Left ventricle myocardium superior (tissue), 1 donor: ENCODE measurements around the gene MYEOV. TPM values are rescaled to one million over a fixed set of nuclear protein-coding genes. Genes with fewer than 3 reads are reported as not detected.
A peak's percentile ranks its signal among the peaks of the same experiment; 100 is the strongest.

Experiments used
- ATAC-seq: fragments of 200-7000 bp; cut with Tn5 transposase; one replicate; pipeline ENCODE4 v1.9.1; 2020; ENCODE audit warnings: mild to moderate bottlenecking, moderate library complexity
- DNase-seq: peaks from one replicate; pipeline ENCODE4 v3.0.0-alpha.2; 2020
- intact Hi-C: fragments of 100-400 bp; cut with micrococcal nuclease; formaldehyde crosslinking; loops from one replicate; pipeline ENCODE4 v1.11.0; 2022
- total RNA-seq: library from RNA; stranded (reverse); fragmentation: NEBNext Ultra II Directional; extraction: Animal tissue kit (Norgen Biotek cat#: 25700); gene quantifications from one replicate; pipeline ENCODE4 v1.2.1, GENCODE V29; 2021
- donor health status: DM: no; HTN: yes; CAD: no; lungs with severe emphysema.

MYEOV gene
- total RNA-seq, 1 donor from 2014 or later, result not detected

DNA sequence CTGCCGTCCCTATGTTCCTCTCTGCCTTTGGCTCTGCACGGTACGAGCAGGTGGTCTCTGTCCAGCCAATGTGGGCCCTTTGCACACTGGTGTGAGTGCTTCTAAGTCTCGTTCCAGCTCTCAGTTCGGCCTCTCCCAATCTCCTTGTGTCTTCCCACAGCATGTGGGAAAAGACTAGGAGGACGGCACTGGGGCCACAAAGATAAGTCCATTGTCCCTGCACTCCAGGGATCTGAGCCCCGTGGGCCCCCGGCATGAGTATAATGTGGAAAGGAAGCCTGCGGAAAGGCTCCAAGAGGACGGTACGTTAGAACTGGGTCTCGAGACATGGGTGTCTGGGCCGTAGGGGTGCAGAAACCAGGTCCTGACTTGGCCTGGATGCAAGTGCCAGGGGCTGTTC lies 16.4 kb downstream of the MYEOV start:
- DNase-seq (no peak), ATAC-seq (no peak)
- intact Hi-C loops, result no loop called here

DNA sequence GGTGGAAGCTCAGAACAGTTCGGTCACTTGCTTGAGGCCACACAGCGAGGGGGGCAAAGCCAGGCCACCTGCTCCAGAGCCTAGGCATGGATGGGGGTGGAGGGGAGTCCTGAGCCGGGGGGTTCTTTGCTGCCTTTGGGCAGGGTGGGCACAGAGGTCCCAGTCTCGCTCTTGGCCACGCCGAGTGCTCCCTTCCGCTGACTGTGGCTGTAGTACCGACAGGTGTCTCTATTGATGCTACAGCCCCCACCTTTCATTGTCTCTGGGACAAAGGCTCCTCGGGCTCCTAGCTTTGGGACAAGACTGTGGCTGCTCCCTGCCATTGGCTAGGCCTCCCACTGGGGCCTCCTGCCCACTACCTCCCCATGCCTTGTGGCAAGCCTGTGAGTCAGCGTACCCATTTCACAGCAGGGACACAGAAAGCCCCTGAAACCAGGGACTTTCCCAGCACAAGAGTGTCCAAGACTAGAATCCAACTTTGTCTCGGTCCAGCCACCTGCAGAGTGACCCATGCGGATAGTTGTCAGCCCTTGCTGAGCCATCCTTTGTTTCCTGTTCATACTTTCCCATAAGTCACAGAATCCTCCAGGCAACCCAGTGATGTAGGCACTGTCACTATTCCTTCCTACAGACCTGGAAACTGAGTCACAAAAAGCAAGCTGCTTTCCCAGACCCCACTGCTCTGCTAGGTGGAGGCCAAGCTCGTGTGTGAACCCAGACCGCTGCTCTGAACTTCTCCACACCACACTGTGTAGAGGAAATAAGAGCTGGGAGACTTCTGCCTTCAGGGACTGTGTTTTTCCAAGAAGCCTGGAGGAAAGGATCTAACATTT lies 17.2 kb downstream of the MYEOV start:
- intact Hi-C loops, result no loop called here
- ATAC-seq (no peak), DNase-seq (no peak)

DNA sequence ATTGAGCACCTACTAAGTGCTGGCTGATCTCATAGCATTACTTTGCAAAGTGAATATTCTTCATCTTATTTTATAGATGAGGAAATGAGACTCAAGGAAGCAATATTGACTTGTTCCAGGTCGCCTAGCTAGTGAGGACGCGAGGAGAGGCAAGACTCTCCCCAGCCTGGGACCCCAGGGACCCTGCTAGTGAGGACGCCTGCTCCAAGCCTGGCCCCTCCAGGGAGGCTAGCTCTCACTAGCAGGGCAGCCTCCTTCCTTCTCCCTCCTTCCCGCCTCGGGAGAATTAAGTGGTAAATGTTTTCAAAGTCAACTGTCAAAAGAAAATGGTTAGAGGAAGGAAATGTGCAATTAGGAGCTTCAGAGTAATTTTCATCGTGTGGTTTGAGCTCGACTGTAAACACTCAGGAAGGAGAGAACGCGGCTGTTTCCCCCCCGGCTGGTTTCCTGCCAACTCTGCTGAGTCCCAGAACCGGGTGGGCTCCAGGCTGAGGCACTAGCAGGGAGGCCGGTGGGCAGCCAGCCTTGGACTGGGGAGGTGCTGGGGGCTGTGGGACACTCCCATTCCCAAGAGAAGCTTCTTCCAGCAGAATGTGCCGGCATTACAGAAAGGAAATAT lies 17.9 kb downstream of the MYEOV start:
- DNase-seq, result no peak
- intact Hi-C loops, result no loop called here
- peak; percentile 10 for ATAC-seq

DNA sequence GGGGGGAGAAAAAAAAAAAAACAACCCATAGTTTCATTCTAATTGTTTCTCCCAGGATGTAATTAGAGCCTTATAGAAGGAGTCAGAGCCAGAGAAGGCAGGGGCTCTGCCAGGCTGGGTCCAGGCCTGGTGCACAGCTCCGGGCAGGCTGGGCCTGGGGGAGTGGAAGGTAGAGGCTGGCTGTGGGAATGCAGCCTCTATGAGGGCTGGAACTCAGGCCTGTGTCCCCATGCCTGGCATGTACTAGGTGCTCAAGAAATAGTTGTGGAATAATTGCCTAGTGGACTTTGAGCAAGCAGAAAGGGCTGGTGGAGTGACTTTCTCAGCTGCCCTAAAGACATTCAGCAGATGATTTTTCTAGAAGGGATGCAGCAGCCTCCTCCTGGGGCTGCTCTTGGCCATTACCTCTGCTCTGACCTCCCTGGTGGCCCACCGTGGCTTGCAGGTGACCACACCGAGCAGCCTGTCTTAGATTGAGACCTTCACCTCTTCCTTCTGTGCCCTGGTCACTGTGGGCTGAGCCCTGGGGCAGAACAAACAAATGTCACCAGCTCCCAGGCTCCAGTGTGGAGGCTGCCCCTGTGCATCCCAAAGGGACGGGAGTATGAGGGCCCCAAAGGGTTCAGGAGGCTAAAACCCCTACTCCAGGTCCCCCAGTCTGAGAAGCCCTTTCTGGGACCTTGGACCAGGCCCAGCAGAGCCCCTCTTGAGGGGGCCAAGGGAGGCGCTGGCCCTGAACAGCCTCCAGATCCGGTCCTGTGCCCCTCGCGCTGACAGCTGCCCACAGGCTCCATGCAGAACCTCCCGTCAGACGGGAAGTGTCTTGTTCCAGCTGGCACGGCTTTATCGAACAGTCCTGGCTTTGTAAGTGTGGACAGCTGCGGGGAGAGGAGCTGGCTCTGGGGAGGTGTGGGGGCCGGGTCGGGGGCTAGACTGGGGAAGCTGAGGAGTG lies 18.8 kb downstream of the MYEOV start:
- DNase-seq, result peak; percentile 67
- ATAC-seq, result peak; percentile 92
- intact Hi-C loops, result no loop called here

DNA sequence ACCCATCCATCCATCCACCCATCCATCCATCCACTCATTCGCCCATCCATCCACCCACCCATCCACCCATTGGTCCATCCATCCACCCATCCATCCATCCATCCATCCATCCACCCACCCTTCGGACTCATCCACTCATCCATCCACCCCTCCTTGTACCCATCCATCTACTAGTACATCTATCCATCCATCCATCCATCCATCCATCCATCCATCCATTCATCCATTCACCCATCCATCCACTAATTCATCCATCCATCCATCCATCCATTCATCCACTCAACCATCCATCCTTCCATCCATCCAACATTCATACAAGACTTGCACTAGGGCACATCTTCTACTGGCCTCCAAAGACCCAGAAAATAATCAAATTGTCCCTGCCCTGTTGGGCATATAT lies 20.0 kb downstream of the MYEOV start:
- intact Hi-C loops, result no loop called here
- ATAC-seq, result no peak
- no peak for DNase-seq

DNA sequence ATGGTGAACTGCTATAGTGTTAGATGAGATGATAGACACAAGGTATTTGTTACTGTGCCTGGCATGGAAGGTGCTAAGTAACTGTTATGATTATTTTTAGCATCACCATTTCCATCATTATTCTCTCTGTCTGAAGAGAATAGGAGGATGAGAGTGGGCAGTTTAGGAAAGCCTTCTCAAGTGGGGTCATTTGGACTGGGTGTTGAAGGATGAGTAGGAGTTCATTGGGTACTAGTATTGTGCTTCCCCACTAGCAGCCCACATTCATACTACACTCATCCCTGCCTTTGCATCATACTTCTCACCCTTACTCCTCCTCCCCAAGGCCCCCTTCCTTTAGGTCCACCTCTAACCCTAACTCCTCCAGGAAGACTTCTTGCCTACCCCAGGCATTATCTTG lies 20.6 kb downstream of the MYEOV start:
- intact Hi-C loops, result no loop called here
- no peak for DNase-seq
- no peak for ATAC-seq

DNA sequence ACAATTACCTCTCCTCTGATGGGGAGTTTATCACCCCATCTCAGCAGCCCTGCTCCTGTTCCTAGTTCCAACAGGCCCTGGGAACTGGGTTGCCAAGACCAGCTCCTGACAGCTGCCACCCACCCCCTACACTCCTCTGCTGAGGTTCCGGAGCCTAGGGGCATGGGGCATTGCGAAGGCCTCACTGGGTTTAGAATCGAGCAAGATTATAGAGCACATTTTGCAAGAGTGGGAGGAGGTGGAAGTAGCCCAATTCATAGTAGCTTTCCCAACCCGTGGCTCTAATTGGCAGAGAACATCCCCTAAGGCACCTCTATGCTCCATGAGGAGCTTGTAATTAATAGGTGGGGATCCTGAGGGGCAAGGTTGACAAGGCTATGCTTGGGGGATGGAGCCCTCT lies 23.0 kb downstream of the MYEOV start:
- ATAC-seq (no peak), DNase-seq (no peak)
- intact Hi-C loops, result no loop called here

DNA sequence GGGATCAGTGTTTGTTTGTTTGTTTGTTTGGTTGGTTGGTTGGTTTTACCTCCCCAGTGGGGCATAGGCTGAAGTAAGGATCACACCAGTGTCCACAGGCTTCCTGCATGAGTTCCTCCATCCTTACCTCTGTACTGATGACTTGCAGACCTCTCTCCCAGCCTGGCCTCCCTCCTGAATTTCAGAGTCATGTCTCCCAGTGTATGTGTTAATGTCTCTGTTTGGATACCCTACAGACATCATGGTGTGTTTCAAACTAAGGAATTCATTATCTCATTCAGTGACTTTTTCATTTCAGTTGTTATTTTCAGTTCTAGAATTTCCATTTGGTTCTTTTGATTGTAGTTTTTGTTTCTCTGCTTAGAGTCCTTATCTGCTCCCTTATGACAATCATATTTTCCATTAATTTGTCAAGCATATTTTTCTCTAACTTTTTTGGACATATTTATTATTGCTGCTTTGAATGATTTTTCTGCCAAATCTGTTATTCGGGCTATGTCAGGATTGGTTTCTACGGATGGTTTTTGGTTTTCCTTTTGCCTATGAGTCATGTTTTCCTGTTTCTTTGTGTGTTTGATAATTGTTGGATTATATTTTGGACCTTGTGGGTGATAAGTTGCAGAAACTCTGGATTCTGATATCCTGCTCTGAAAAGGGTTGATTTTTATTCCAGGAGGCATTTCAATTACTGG lies 23.6 kb downstream of the MYEOV start:
- DNase-seq (no peak), ATAC-seq (no peak)
- intact Hi-C loops, result no loop called here

DNA sequence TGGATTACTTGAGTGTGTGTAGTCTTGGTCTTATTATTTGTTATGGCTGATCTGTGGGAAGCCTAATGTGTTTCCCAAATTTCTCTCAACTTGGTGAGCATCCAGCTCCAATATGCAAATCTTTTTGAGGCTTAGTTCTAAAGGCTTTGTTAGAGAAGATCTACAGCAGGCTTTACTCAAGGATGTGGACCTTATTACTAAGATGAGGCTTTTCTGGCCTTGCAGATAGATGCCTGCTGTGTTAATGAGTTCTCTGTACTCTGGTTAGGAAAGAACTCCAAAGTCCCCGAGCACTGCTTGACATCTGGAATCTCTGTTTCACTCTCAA lies 24.1 kb downstream of the MYEOV start:
- intact Hi-C loops, result no loop called here
- no peak for DNase-seq
- no peak for ATAC-seq

DNA sequence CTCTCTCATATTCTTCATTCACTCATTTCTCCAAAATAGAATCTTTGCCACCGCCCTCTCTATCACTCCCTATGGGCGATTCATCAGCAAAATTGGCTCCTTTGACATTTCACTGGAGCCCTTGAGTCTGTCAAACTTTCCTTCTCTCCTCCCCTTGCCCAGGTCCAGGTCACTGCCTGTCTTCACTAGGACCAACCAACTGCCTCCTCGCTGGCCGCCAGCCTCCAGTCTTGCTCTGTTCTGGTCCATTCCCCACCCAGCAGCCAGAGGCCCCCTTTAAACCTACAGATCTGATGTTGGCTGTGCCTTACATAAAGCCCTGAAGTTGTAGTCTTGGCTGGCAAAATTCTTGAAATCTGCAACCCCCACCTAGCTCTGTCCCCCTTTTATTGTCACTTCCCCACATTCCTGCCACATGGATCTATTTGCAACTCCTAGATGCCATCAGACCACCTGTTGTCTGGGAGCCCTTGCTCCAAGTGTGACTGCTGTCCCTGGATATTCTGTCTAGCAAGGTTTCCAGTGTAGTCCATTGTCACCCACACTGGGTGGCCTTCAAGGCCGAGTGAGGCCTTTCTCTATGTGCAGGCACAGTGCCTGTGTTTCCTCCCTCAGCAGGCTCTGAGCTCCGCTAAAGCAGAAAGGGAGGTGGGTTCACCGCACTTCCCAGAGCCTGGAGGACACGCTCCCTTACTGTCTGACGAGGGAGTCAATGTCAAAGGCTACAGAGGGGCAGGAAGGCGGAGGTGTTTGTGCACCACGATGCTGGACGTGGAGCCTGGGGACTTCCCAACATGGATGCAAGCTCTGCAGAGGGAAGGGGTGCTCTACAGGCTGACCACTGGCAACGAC lies 25.5 kb downstream of the MYEOV start:
- DNase-seq (no peak), ATAC-seq (no peak)
- intact Hi-C loops, result no loop called here

DNA sequence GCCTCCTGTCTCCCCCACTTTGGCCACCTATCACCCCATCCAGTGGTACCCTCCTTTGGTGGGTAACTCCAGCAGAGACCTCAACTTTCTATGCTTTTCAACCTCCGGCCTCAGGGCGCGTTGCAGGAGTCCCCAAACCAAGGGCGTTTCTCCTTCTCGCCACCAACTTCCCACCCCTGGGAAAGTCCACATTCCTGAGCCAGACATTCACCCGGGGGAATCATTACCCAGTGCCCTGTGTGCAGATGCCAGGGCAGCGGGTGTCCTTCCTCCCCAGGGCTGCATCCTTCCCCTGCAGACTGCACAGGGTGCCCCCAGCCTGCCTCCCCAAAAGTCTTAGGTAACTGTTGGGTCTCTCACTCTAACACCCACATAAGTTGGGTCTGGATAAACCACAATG lies 26.4 kb downstream of the MYEOV start:
- no peak for ATAC-seq
- intact Hi-C loops, result no loop called here

DNA sequence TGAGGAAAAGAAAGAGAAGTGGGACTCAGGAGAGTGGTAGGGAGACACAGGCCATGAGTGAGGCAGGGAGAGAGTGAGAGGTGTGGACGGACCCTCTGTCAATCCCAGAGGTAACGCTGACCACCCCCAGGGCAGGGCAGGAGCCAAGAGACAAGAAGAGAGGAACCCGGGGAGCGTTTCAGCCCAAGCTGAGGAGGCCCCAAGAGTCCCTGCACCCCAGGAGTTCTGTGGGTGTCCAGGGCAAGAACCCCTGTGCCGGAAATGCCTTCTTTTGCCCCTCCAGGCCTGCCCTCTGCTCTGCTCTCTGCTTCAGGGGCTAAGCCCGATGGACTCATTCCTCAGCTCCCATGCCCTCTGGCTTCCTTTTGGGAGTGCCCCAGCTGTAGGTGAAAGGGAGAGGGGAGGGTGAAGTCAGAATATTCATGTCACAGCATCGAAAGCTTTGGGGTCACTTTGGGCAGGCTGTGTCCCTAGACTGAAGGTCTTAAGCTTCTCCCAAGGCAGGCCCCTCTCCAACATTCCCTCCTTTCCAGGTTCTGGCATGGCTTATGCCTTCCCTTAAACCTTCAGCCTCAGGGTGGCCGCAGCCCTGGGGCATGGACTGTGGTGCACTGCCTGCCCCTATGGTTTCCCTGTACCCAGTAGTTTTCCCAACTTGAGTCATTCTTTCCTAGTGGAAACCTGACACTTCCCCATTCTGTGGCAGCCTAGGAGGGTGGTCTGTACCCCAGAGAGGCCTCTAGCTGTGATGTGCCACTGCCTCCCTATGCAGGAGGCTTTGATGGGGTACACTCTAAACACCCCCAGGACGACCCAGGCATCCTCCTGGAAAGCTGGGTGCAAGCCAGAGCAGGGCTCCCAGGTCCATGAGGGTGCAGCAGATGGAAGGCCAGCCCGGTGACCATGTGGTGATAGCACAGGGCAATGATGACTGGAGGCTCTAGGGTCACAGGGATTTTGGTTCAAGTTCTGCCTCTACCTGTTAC lies 27.1 kb downstream of the MYEOV start:
- intact Hi-C loops, result no loop called here
- no peak for ATAC-seq
- DNase-seq, result no peak

More for the DNA sequence above, 26.4 kb downstream of the MYEOV start:
- DNase-seq, result no peak

DNA sequence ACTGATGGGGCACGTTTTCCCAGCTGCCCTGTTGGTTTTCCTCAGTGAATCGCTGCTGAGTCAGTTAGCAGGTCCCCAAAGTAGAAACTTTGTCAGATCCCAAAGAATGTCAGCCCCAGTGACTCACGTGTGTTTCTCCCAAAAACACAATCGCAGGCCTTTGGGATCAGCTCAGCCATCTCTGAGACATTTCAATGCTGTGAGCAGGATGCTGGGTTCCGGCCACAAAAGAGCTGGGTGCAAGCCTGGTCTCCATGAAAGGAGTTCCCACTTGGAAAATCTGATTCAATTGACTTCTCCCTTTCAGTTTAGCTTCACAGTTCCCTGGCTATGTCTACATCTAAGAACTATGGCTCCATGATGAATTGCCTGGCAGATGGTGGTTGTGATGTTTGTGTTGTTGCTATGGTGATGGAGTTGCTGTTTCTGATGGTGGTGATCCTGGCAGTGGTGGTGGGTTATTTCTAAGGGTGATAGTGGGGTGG lies 28.0 kb downstream of the MYEOV start:
- DNase-seq (no peak), ATAC-seq (no peak)
- intact Hi-C loops, result no loop called here

DNA sequence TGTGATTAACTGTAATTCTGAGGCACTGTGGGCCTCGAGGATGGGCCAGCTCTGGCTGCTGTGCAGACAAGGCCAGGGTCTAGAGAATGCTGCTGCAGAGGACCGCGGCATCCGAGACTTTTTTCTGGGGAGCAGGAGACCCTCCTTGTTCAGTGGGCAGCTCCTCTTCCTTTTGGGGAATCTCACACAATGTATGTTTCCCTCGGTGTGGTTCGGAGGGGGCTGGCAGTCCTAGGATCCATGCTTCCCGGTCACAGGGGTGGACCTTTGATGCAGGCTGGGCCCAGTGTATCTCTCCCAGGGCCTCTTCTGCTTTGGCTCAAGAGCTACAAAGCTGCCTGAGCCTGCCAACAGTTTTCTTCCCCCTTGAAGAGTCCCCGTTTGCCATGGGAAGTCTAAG lies 31.5 kb downstream of the MYEOV start:
- DNase-seq (no peak), ATAC-seq (no peak)
- intact Hi-C loops, result no loop called here

DNA sequence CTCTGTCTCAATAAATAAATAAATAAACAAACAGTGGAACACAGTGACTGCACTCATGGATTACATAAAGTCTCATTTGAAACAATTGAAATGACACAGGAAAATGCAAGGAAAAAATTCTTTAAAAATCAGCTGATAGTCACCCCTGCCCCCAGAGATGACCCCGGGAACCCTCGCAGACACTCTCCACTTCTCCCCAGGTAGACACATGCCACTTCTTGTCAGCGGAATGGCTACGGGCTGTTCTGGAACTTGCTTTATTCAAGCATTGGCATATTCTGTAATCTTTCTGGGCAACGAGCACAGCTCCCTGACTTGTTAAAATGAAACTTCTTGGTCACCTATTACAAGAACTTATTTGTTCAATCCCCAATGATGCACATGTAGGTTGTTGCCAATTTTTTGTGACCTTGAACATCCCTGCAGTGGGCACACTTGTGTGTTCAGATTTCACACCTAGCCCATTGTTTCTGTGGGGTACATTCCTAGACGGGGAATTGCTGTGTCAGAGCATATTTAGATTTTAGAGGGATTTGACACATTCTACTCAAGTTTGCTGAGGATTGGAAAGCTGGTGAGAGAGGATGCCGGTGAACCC lies 32.8 kb downstream of the MYEOV start:
- intact Hi-C loops, result no loop called here
- ATAC-seq, result no peak

DNA sequence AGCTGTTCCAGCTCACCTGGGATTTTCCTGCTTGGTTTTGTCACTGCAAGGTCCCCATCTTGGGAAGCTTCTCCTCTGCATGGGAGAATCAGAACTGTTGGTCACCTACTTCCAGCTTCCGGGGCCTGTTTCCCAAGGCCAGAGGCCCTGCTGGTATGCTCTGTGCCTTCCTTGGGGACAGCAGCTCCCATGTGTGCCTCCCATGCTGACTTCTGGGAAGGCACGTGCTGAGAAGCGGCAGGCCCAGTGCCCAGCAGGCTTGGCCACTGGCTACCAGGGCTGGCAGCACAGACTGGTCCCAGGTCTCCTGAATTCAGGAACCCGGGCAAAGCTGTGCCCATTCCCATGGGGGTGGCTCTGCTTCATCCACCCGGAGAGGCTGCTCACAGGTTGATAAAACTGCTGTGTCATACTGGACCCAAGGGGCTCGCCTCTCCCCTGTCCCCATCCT lies 33.8 kb downstream of the MYEOV start:
- ATAC-seq (no peak), DNase-seq (no peak)
- intact Hi-C loops, result no loop called here

More for the DNA sequence above, 32.8 kb downstream of the MYEOV start:
- no peak for DNase-seq

DNA sequence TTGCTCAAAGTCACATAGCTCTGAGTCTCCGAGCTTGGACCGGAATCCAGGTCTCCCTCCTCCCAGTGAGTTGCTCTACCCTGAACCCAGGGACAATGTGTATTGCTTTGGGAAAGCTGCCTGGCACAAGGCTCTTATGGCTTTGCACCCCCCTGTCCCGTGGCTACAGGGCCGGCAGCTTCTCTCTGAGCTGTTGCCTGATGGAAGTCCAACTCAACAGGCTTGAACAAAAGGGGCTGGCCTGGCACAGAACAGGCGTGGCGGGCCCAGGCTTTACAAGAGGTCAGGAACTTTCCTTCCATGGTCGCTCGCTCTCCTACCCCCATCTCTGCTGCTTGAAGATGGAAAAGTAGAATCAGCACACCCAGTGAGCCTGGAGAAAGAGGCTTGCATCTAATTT lies 34.3 kb downstream of the MYEOV start:
- DNase-seq (no peak), ATAC-seq (no peak)
- intact Hi-C loops, result no loop called here
